T-cell (primary cell): Measurements from ENCODE around the gene DIPK2A. TPM values are rescaled to one million over a fixed set of nuclear protein-coding genes. Genes with fewer than 3 reads are reported as not detected.

Experiments used
- ATAC-seq, 4 experiments: fragments of 200-7000 bp in 3 of 4; fragments of 150-1000 bp in 1 of 4; cut with Tn5 transposase; replicated peaks in 1 of 4; 1 replicate in 3 of 4; 2 replicates in 1 of 4; pipeline ENCODE4 v1.10.0; 2021; ENCODE audit warnings: moderate library complexity in 3 of 4, mild to moderate bottlenecking in 2 of 4, moderate number of reproducible peaks in 1 of 4
- CTCF ChIA-PET, 2 donors: fragments of 300-600 bp; sonication (Branson Sonifier 250); formaldehyde crosslinking; loops; one replicate each; lab custom pipeline; 2022; ENCODE audit warnings: antibody characterized with exemption in 2 of 2; lab: Charles Lee
- POLR2A ChIA-PET, 2 donors: fragments of 300-600 bp; sonication (Branson Sonifier 250); formaldehyde crosslinking; loops; one replicate each; lab custom pipeline; 2022; ENCODE audit warnings: antibody characterized with exemption in 2 of 2; lab: Charles Lee
- DNase-seq, 35 experiments: peaks; one replicate each; pipeline versions ENCODE4 v3.0.0 to v3.0.0-alpha.2; 2013 to 2023
- H3K27ac ChIP-seq: one replicate; pipeline ENCODE4 v1.5.1; 2013; ENCODE audit warnings: low read length
- H3K27me3 ChIP-seq, 2 experiments: replicated peaks in 1 of 2; 1 replicate in 1 of 2; 2 replicates in 1 of 2; pipeline versions ENCODE4 v1.6.1 to v1.7.0; 2013; ENCODE audit warnings: low read length in 1 of 2, mixed read lengths in 1 of 2; ENCODE audit not compliant: control insufficient read depth in 2 of 2, insufficient read depth in 2 of 2; ENCODE audit errors: extremely low read depth in 1 of 2
- H3K36me3 ChIP-seq, 2 donors: 1 replicate in 1 of 2; 2 replicates in 1 of 2; pipeline versions ENCODE4 v1.6.1 to v1.7.0; 2013; ENCODE audit warnings: low read length in 1 of 2; ENCODE audit not compliant: control insufficient read depth in 2 of 2, insufficient read depth in 1 of 2; ENCODE audit errors: extremely low read depth in 1 of 2
- H3K4me1 ChIP-seq, 2 experiments: 1 replicate in 1 of 2; 2 replicates in 1 of 2; pipeline versions ENCODE4 v1.6.1 to v1.7.0; 2013; ENCODE audit warnings: low read length in 2 of 2, mixed read lengths in 1 of 2; ENCODE audit not compliant: insufficient read depth in 2 of 2, control insufficient read depth in 1 of 2; ENCODE audit errors: extremely low read depth in 1 of 2
- H3K4me3 ChIP-seq, 2 donors: 1 replicate in 1 of 2; 2 replicates in 1 of 2; pipeline versions ENCODE4 v1.5.1 to v1.7.0; 2013; ENCODE audit warnings: mild to moderate bottlenecking in 2 of 2, low read length in 1 of 2, moderate library complexity in 1 of 2; ENCODE audit not compliant: control insufficient read depth in 1 of 2; ENCODE audit errors: extremely low read depth in 1 of 2
- H3K9me3 ChIP-seq: 2 replicates; pipeline ENCODE4 v1.7.0; 2013
- H3K27ac Mint-ChIP-seq, 2 donors: one replicate each; pipeline ENCODE4 v1.8.0; 2020 to 2021; ENCODE audit warnings: mild to moderate bottlenecking in 2 of 2, mixed read lengths in 2 of 2
- H3K27me3 Mint-ChIP-seq, 2 donors: one replicate each; pipeline ENCODE4 v1.8.0; 2021 to 2022; ENCODE audit warnings: mixed read lengths in 2 of 2
- H3K36me3 Mint-ChIP-seq: one replicate; pipeline ENCODE4 v1.8.0; 2021; ENCODE audit warnings: mixed read lengths
- H3K4me1 Mint-ChIP-seq, 3 donors: one replicate each; pipeline ENCODE4 v1.8.0; 2020 to 2022; ENCODE audit warnings: mixed read lengths in 3 of 3, mild to moderate bottlenecking in 1 of 3
- H3K4me3 Mint-ChIP-seq, 3 donors: one replicate each; pipeline ENCODE4 v1.8.0; 2020 to 2022; ENCODE audit warnings: mild to moderate bottlenecking in 3 of 3, mixed read lengths in 3 of 3, moderate library complexity in 3 of 3
- H3K9me3 Mint-ChIP-seq, 3 donors: one replicate each; pipeline ENCODE4 v1.8.0; 2020 to 2022; ENCODE audit warnings: mixed read lengths in 3 of 3
- WGBS: methylation state at CpG from one replicate; pipeline ENCODE4 v1.1.5; 2013; ENCODE audit warnings: missing lambda C conversion rate; ENCODE audit not compliant: insufficient coverage; 5-methylcytosine and 5-hydroxymethylcytosine counted together
- total RNA-seq, 35 experiments: library from RNA in 6 of 35; stranded (reverse) in 6 of 35; fragments of 120-200 nt in 1 of 35; gene quantifications; one replicate each; pipeline versions ENCODE4 v1.2.1 to v1.2.4 and lab custom pipeline; 2013 to 2026

The DIPK2A gene
- total RNA-seq, 5 donors from 2014 or later (not counting 1 experiment from before 2014, with no cell fraction given): 15.7 to 23.1 (median 19.3) TPM

DNA sequence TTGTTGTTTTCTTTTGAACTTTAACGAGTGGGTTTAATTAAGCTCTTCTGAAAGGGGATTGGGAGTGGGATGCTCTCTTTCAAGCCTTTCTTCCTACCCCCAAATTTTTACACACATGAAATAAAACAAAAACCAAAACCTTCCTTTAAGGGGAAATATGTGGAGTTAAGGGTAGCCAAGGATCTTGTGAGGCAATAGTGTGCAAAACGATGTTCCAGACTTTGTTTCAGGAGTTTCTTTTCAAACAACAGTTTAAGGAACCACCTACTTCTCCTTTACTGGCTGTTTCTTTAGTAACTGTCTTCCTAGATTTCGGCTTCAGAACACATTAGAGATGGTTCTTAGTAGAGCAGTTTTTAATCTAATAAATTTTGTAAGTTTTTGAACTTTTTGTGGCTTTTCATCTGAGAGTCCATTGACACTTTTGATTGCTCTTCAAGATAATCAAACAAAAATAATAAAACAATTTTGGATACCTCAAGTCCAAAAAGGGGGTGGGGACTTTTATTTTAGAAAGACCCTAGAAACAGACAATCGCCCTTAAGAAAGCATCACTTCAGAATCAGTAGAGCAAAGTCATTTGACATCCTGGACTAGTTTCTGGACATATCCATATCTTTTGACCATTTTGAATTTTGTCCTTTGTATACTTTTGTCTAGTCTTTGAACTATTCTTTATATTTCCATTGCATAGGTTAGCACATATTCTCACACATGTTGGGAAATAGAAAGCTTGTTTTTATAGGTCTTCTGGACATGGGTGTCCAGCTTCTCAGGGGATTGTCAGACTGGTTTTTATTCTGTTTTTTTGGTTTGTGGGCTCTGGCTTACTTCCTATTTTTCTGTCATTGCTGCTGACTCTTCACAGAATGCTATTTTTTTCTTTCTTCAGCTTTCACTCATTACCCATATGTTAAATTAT, 6.0 kb downstream of the DIPK2A start:
- Mint-ChIP-seq H3K36me3 (peaks cover 7% of the 10 kb centered on the region), H3K27me3 (no peaks in the 10 kb centered on the region), H3K4me3 (peak overlapping the region in 1 of 3 donors; percentile 40), H3K4me1 (peaks cover 61 to 76% (median 74%) of the 10 kb centered on the region in 3 donors), H3K27ac (no peak overlapping the region), H3K9me3 (no peaks in the 10 kb centered on the region)
- Histone ChIP-seq H3K36me3 (no peaks in the 10 kb centered on the region), H3K9me3 (no peaks in the 10 kb centered on the region), H3K27ac (no peak overlapping the region), H3K27me3 (no peaks in the 10 kb centered on the region), H3K4me3 (no peak overlapping the region), H3K4me1 (peaks cover 3 to 28% of the 10 kb centered on the region in 2 experiments)
- ChIA-PET CTCF (interaction anchor here in 1 of 2 donors (0.7 to 1.4 kb wide), 2 partner anchors 11 to 23 kb away, joined by 5 to 6 read pairs; no protein-coding TSS in a partner anchor), POLR2A (interaction anchor here (0.5 to 0.6 kb wide), 3 partner anchors 10 to 856 kb away, joined by 3 to 8 read pairs (median 3); no protein-coding TSS in a partner anchor)
- DNase-seq (no peak), ATAC-seq (no peak)
- 80% methylated on average over 1 of the region's 4 CpGs for whole genome bisulfite sequencing

DNA sequence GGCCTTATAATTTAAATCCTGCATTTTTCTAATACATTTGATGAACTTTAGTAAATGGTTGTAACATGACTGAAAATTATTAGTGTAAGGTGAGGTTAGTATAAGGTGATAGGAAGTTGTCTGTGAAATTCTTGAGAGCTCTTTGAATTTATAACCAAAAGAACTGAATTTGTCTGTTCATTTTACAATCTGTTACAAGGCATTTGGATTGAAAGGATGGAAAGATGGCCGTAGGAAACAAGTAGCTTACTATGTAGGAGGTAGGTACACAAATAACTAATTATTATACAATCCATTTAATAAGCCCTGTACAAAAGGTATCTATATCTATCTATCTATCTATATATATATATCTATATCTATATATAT, 6.6 kb downstream of the DIPK2A start:
- POLR2A ChIA-PET: no interaction called here

DNA sequence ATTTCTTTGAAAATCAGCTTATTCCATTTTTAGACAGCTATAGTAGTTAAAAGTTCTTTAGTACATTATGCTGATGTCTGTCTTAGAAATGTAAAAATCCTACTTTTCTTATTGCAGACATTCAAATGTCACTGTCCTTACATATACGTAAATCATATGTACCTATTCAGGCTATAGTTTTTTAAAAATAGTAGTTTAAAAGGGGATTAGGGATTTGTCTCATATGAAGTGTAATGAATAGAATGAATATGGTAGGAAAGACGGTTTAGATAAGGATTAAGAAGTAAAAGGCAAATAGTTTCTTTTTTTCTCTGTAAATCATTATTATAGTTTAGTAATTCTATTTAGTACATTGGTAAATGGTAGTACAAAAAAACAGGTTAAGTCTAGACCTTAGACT, 7.4 kb downstream of the DIPK2A start:
- H3K27ac Mint-ChIP-seq: no peak overlapping the region
- H3K9me3 ChIP-seq: no peaks in the 10 kb centered on the region
- no peaks in the 10 kb centered on the region for H3K36me3 ChIP-seq
- WGBS: no CpG with 5 or more reads among the region's 2 CpGs
- H3K4me1 ChIP-seq: peaks cover 0 to 25% of the 10 kb centered on the region in 2 experiments
- H3K4me1 Mint-ChIP-seq: peaks cover 67 to 79% (median 77%) of the 10 kb centered on the region in 3 donors
- DNase-seq: no peak
- POLR2A ChIA-PET: interaction anchor here in 1 of 2 donors (1.6 kb wide), 1 partner anchor 7 kb away, joined by 9 read pairs; the partner anchor contains the start of gene DIPK2A
- H3K27ac ChIP-seq: no peak overlapping the region
- H3K4me3 ChIP-seq: no peak overlapping the region
- peaks cover 16% of the 10 kb centered on the region for H3K36me3 Mint-ChIP-seq
- no peaks in the 10 kb centered on the region for H3K27me3 ChIP-seq
- CTCF ChIA-PET: interaction anchor here in 1 of 2 donors (1.8 kb wide), 1 partner anchor 8 kb away, joined by 10 read pairs; the partner anchor contains the start of gene DIPK2A
- no peak for ATAC-seq
- H3K27me3 Mint-ChIP-seq: no peaks in the 10 kb centered on the region
- H3K4me3 Mint-ChIP-seq: no peak overlapping the region
- H3K9me3 Mint-ChIP-seq: peaks cover 0 to 2% (median 0%) of the 10 kb centered on the region in 3 donors

More for the DNA sequence above, 6.6 kb downstream of the DIPK2A start:
- no peaks in the 10 kb centered on the region for H3K27me3 Mint-ChIP-seq
- ATAC-seq: no peak
- no peak for DNase-seq
- H3K9me3 Mint-ChIP-seq: peaks cover 0 to 2% (median 0%) of the 10 kb centered on the region in 3 donors
- H3K4me3 Mint-ChIP-seq: peak overlapping the region in 1 of 3 donors; percentile 40
- Histone ChIP-seq H3K4me1 (peaks cover 3 to 28% of the 10 kb centered on the region in 2 experiments), H3K36me3 (no peaks in the 10 kb centered on the region), H3K4me3 (no peak overlapping the region), H3K9me3 (no peaks in the 10 kb centered on the region), H3K27me3 (no peaks in the 10 kb centered on the region), H3K27ac (no peak overlapping the region)
- peaks cover 66 to 79% (median 79%) of the 10 kb centered on the region in 3 donors for H3K4me1 Mint-ChIP-seq
- CTCF ChIA-PET: interaction anchor here in 1 of 2 donors (0.7 kb wide), 1 partner anchor 10 kb away, joined by 5 read pairs; no protein-coding TSS in a partner anchor
- H3K36me3 Mint-ChIP-seq: peaks cover 14% of the 10 kb centered on the region
- no CpG with 5 or more reads among the region's 1 CpG for WGBS
- no peak overlapping the region for H3K27ac Mint-ChIP-seq

DNA sequence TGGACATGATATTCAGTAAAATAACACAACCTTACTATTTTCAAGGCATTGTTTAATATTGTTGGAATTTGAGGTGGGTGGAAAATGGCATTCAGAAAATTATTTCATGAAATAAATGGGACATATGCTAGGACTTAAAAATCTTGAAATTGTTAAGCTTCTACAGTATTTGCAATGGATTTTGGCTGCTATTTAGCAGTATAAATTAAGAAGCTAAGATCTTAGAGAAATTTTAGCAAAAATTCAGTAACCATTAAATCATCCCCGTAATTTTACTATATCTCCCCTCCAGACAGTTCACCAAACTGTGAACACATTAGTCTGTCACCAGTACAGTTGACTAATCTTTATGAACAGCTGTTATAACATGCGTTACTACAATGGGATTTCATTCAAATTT, 8.2 kb downstream of the DIPK2A start:
- Mint-ChIP-seq H3K4me1 (peaks cover 66 to 79% (median 76%) of the 10 kb centered on the region in 3 donors), H3K4me3 (no peak overlapping the region), H3K9me3 (peaks cover 0 to 2% (median 0%) of the 10 kb centered on the region in 3 donors), H3K27me3 (no peaks in the 10 kb centered on the region), H3K36me3 (peaks cover 16% of the 10 kb centered on the region), H3K27ac (no peak overlapping the region)
- DNase-seq: no peak
- WGBS: no CpG with 5 or more reads among the region's 2 CpGs
- H3K4me1 ChIP-seq: peaks cover 0 to 18% of the 10 kb centered on the region in 2 experiments
- CTCF ChIA-PET: interaction anchor here in 1 of 2 donors (1.8 kb wide), 1 partner anchor 9 kb away, joined by 10 read pairs; the partner anchor contains the start of gene DIPK2A
- H3K27me3 ChIP-seq: no peaks in the 10 kb centered on the region
- POLR2A ChIA-PET: interaction anchor here (0.6 to 1.6 kb wide), 3 partner anchors 8 to 127 kb away, joined by 3 to 9 read pairs (median 4); partner anchors contain the start of gene DIPK2A (in 2 of the 2)
- no peak for ATAC-seq
- H3K27ac ChIP-seq: no peak overlapping the region
- no peaks in the 10 kb centered on the region for H3K9me3 ChIP-seq
- no peaks in the 10 kb centered on the region for H3K36me3 ChIP-seq
- no peak overlapping the region for H3K4me3 ChIP-seq

DNA sequence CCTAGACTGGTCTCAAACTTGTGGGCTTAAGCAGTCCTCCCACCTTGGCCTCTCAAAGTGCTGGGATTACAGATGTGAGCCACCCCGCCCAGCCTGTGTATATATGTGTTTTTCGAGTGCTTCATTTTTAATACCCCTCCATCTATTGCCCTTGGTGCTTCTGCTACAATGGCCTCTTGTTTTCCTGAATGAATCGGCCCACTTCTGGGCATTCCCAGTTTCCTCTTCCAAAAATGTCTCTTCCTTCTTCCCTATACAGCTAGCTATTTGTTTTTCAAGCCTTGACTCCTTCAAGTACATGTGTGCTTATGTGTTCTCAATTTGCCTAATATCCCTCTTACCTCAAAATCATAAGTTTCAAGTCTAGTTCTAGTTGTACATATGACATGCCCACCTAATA, 16.7 kb downstream of the DIPK2A start:
- H3K9me3 ChIP-seq: no peaks in the 10 kb centered on the region
- DNase-seq (no peak), ATAC-seq (no peak)
- H3K4me1 ChIP-seq: no peaks in the 10 kb centered on the region
- Mint-ChIP-seq H3K9me3 (no peaks in the 10 kb centered on the region), H3K4me3 (no peak overlapping the region), H3K27ac (no peak overlapping the region), H3K4me1 (peaks cover 35 to 47% (median 43%) of the 10 kb centered on the region in 3 donors), H3K36me3 (peaks cover 42% of the 10 kb centered on the region), H3K27me3 (no peaks in the 10 kb centered on the region)
- POLR2A ChIA-PET: interaction anchor here in 1 of 2 donors (0.7 kb wide), 1 partner anchor 13 kb away, joined by 3 read pairs; no protein-coding TSS in a partner anchor
- H3K27ac ChIP-seq: no peak overlapping the region
- 80% methylated on average over 1 of the region's 3 CpGs for WGBS
- H3K27me3 ChIP-seq: no peaks in the 10 kb centered on the region
- no peak overlapping the region for H3K4me3 ChIP-seq
- CTCF ChIA-PET: interaction anchor here (0.7 to 0.8 kb wide), 2 partner anchors 10 to 970 kb away, joined by 3 to 5 read pairs; no protein-coding TSS in a partner anchor
- peaks cover 0 to 19% of the 10 kb centered on the region in 2 donors for H3K36me3 ChIP-seq

DNA sequence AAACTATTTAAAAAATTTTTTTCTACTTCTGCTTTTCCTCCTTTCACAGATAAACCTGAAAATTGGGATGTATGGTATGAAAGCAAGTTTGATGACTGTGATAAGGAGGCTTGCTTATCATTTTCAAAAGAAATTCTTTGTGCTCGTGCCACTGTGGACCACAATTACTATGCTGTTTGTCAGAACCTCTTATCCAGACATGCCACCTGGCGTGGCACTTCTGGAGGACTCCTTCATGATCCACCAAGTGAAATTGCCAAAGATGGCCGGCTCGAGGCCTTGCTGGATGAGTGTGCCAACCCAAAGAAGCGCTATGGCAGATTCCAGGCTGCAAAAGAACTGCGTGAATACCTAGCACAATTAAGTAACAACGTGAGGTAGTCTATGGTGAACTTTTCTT, 17.8 kb downstream of the DIPK2A start:
- POLR2A ChIA-PET: no interaction called here
- H3K36me3 ChIP-seq: peaks cover 0 to 20% of the 10 kb centered on the region in 2 donors
- H3K4me1 Mint-ChIP-seq: peaks cover 27 to 36% (median 35%) of the 10 kb centered on the region in 3 donors

More for the DNA sequence above, 17.8 kb downstream of the DIPK2A start:
- peaks cover 50% of the 10 kb centered on the region for H3K36me3 Mint-ChIP-seq
- DNase-seq (no peak), ATAC-seq (no peak)
- H3K4me3 Mint-ChIP-seq: no peak overlapping the region
- H3K27me3 Mint-ChIP-seq: no peaks in the 10 kb centered on the region
- Histone ChIP-seq H3K4me3 (no peak overlapping the region), H3K9me3 (no peaks in the 10 kb centered on the region), H3K27ac (no peak overlapping the region), H3K27me3 (no peaks in the 10 kb centered on the region), H3K4me1 (no peaks in the 10 kb centered on the region)
- no peaks in the 10 kb centered on the region for H3K9me3 Mint-ChIP-seq
- H3K27ac Mint-ChIP-seq: no peak overlapping the region
- WGBS: 94% methylated on average over 2 of the region's 7 CpGs
- CTCF ChIA-PET: interaction anchor here in 1 of 2 donors (0.7 kb wide), 1 partner anchor 15 kb away, joined by 3 read pairs; no protein-coding TSS in a partner anchor
